ENCODE data around the gene SMIM20. TPM values are rescaled to one million over a fixed set of nuclear protein-coding genes. Genes with fewer than 3 reads are reported as not detected.

Gene SMIM20
- total RNA-seq, 1 experiment from 2014 or later = 20.1 TPM

- H3K4me3 Mint-ChIP-seq (ENCODE audit: unreplicated experiment) = peak overlapping the region; percentile 82
- Histone ChIP-seq H3K4me3 (ENCODE audit: low read depth, low read length) (peak overlapping the region; percentile 76), H3K9me3 (no peaks in the 10 kb centered on the region), H3K36me3 (ENCODE audit: control insufficient read depth, insufficient read depth, low read length) (no peaks in the 10 kb centered on the region), H3K27me3 (replicated peaks; ENCODE audit: control insufficient read depth, insufficient read depth, low read length) (no peaks in the 10 kb centered on the region), H3K4me1 (peaks cover 9% of the 10 kb centered on the region)
- POLR2A ChIA-PET = no interaction called here
- peaks cover 7% of the 10 kb centered on the region for H3K4me1 Mint-ChIP-seq (ENCODE audit: low read depth, unreplicated experiment)
- CTCF ChIA-PET = no interaction called here
- peaks cover 2% of the 10 kb centered on the region for H3K27me3 Mint-ChIP-seq (ENCODE audit: insufficient read depth, unreplicated experiment)
- peaks cover 6% of the 10 kb centered on the region for H3K9me3 Mint-ChIP-seq (ENCODE audit: unreplicated experiment)
- intact Hi-C loops (cut with micrococcal nuclease; ENCODE audit: unreplicated experiment) = loop anchor here (5.0 to 10.0 kb wide), 2 partner anchors 53 to 470 kb away; partner anchors contain the start of gene SEL1L3
- no peak for TF ChIP-seq CTCF (IDR thresholded peaks at IDR 0.05; ENCODE audit: insufficient read depth in 1 of 2, low read depth in 1 of 2, low read length in 1 of 2, severe bottlenecking in 1 of 2, unreplicated experiment in 1 of 2)
- BruUV-seq (replicated peaks) = no TSS peak
- H3K36me3 Mint-ChIP-seq (ENCODE audit: insufficient read depth, unreplicated experiment) = peaks cover 10% of the 10 kb centered on the region
- DNase-seq = no peak
- peak overlapping the region; percentile 94 for H3K27ac Mint-ChIP-seq (ENCODE audit: unreplicated experiment)
Measured at GRCh38 chr4:25914670-25915352, 791 bp downstream of the SMIM20 start.

- BruUV-seq (replicated peaks) = no TSS peak
- H3K27me3 ChIP-seq (replicated peaks; ENCODE audit: control insufficient read depth, insufficient read depth, low read length) = no peaks in the 10 kb centered on the region
- Mint-ChIP-seq H3K27ac (ENCODE audit: unreplicated experiment) (peak overlapping the region; percentile 94), H3K4me3 (ENCODE audit: unreplicated experiment) (peak overlapping the region; percentile 82), H3K9me3 (ENCODE audit: unreplicated experiment) (peaks cover 9% of the 10 kb centered on the region), H3K36me3 (ENCODE audit: insufficient read depth, unreplicated experiment) (peaks cover 14% of the 10 kb centered on the region), H3K27me3 (ENCODE audit: insufficient read depth, unreplicated experiment) (peaks cover 2% of the 10 kb centered on the region), H3K4me1 (ENCODE audit: low read depth, unreplicated experiment) (peaks cover 12% of the 10 kb centered on the region)
- no peak for DNase-seq
- no peak overlapping the region for H3K4me3 ChIP-seq (ENCODE audit: low read depth, low read length)
- intact Hi-C loops (cut with micrococcal nuclease; ENCODE audit: unreplicated experiment) = loop anchor here (10.0 kb wide), 1 partner anchor 471 kb away; no protein-coding TSS in a partner anchor
- H3K4me1 ChIP-seq = peaks cover 12% of the 10 kb centered on the region
- ChIA-PET CTCF (no interaction called here), POLR2A (no interaction called here)
- no peak for TF ChIP-seq CTCF (IDR thresholded peaks at IDR 0.05; ENCODE audit: insufficient read depth in 1 of 2, low read depth in 1 of 2, low read length in 1 of 2, severe bottlenecking in 1 of 2, unreplicated experiment in 1 of 2)
- H3K9me3 ChIP-seq = no peaks in the 10 kb centered on the region
- H3K36me3 ChIP-seq (ENCODE audit: control insufficient read depth, insufficient read depth, low read length) = no peaks in the 10 kb centered on the region
Measured at GRCh38 chr4:25915353-25915705, 1.3 kb downstream of the SMIM20 start.

- peaks cover 25% of the 10 kb centered on the region for H3K4me1 Mint-ChIP-seq (ENCODE audit: low read depth, unreplicated experiment)
- H3K4me1 ChIP-seq = peaks cover 17% of the 10 kb centered on the region
- no TSS peak for BruUV-seq (replicated peaks)
- H3K36me3 ChIP-seq (ENCODE audit: control insufficient read depth, insufficient read depth, low read length) = no peaks in the 10 kb centered on the region
- no peak for TF ChIP-seq CTCF (IDR thresholded peaks at IDR 0.05; ENCODE audit: insufficient read depth in 1 of 2, low read depth in 1 of 2, low read length in 1 of 2, severe bottlenecking in 1 of 2, unreplicated experiment in 1 of 2)
- POLR2A ChIA-PET = no interaction called here
- no peak overlapping the region for H3K4me3 ChIP-seq (ENCODE audit: low read depth, low read length)
- intact Hi-C loops (cut with micrococcal nuclease; ENCODE audit: unreplicated experiment) = loop anchor here (10.0 kb wide), 1 partner anchor 472 kb away; no protein-coding TSS in a partner anchor
- H3K27me3 ChIP-seq (replicated peaks; ENCODE audit: control insufficient read depth, insufficient read depth, low read length) = no peaks in the 10 kb centered on the region
- no peak overlapping the region for H3K27ac Mint-ChIP-seq (ENCODE audit: unreplicated experiment)
- no peak overlapping the region for H3K4me3 Mint-ChIP-seq (ENCODE audit: unreplicated experiment)
- H3K9me3 Mint-ChIP-seq (ENCODE audit: unreplicated experiment) = peaks cover 9% of the 10 kb centered on the region
- H3K9me3 ChIP-seq = no peaks in the 10 kb centered on the region
- DNase-seq = no peak
- peaks cover 23% of the 10 kb centered on the region for H3K36me3 Mint-ChIP-seq (ENCODE audit: insufficient read depth, unreplicated experiment)
- CTCF ChIA-PET = no interaction called here
- H3K27me3 Mint-ChIP-seq (ENCODE audit: insufficient read depth, unreplicated experiment) = peaks cover 2% of the 10 kb centered on the region
Measured at GRCh38 chr4:25916870-25917269, 2.9 kb downstream of the SMIM20 start.
